Smooth muscle cell (in vitro differentiated cells): Measurements from ENCODE around the gene NOPCHAP1. TPM values are rescaled to one million over a fixed set of nuclear protein-coding genes. Genes with fewer than 3 reads are reported as not detected.

Experiments
- DNase-seq: peaks from one replicate; lab custom pipeline; 2025; ENCODE audit not compliant: unreplicated experiment; lab: John Stamatoyannopoulos, UW
- H2AFZ ChIP-seq: fragments of 200-600 bp; sonication (generic); 2 replicates; pipeline ENCODE4 v1.6.0; 2016; ENCODE audit warnings: antibody characterized with exemption, low read depth, mild to moderate bottlenecking
- H3F3A ChIP-seq: fragments of 200-600 bp; sonication (generic); 2 replicates; pipeline ENCODE4 v1.6.0; 2017; ENCODE audit warnings: antibody characterized with exemption, low read depth
- H3K27ac ChIP-seq: fragments of 200-600 bp; sonication (generic); 2 replicates; pipeline ENCODE4 v1.5.1; 2016; ENCODE audit warnings: low read depth, mild to moderate bottlenecking
- H3K27me3 ChIP-seq: fragments of 200-600 bp; sonication (generic); 2 replicates; pipeline ENCODE4 v1.6.1; 2016; ENCODE audit warnings: low read depth, mild to moderate bottlenecking
- H3K36me3 ChIP-seq: fragments of 200-600 bp; sonication (generic); 2 replicates; pipeline ENCODE4 v1.5.1; 2016; ENCODE audit warnings: low read depth
- H3K4me1 ChIP-seq: fragments of 200-600 bp; sonication (generic); 2 replicates; pipeline ENCODE4 v1.5.1; 2016; ENCODE audit warnings: low read depth
- H3K4me2 ChIP-seq: fragments of 200-600 bp; sonication (generic); 2 replicates; pipeline ENCODE4 v1.6.0; 2016; ENCODE audit warnings: mild to moderate bottlenecking
- H3K4me3 ChIP-seq: fragments of 200-600 bp; sonication (generic); 2 replicates; pipeline ENCODE4 v1.5.1; 2016; ENCODE audit warnings: mild to moderate bottlenecking
- H3K79me2 ChIP-seq: fragments of 200-600 bp; sonication (generic); 2 replicates; pipeline ENCODE4 v1.6.0; 2016; ENCODE audit warnings: low read depth, mild to moderate bottlenecking
- H3K9ac ChIP-seq: fragments of 200-600 bp; sonication (generic); 2 replicates; pipeline ENCODE4 v1.6.0; 2016; ENCODE audit warnings: low read depth
- H3K9me3 ChIP-seq: fragments of 200-600 bp; sonication (generic); replicated peaks from 2 replicates; pipeline ENCODE4 v1.5.1; 2016; ENCODE audit warnings: low read depth
- H4K20me1 ChIP-seq: fragments of 200-600 bp; sonication (generic); 2 replicates; pipeline ENCODE4 v1.6.0; 2016; ENCODE audit warnings: low read depth
- CTCF ChIP-seq: fragments of 200-600 bp; sonication (generic); IDR thresholded peaks from 2 replicates; pipeline ENCODE4 v1.5.1; 2017; ENCODE audit warnings: borderline replicate concordance, mild to moderate bottlenecking, antibody characterized with exemption; ENCODE audit not compliant: insufficient read depth, poor library complexity, severe bottlenecking
- WGBS: methylation state at CpG from one replicate; pipeline ENCODE4 v1.1.7; 2016; ENCODE audit warnings: low lambda C conversion rate; 5-methylcytosine and 5-hydroxymethylcytosine counted together
- polyA plus RNA-seq: library from polyadenylated mRNA; unstranded; fragments of >200 nt; fragmentation: Nextera tagmentation; extraction: Ambion mirVana; gene quantifications from 2 replicates; pipeline ENCODE4 v1.2.1, GENCODE V29; 2016
- total RNA-seq: library from RNA; depleted of rRNA; stranded (reverse); fragments of >200 nt; gene quantifications from 2 replicates; pipeline ENCODE4 v1.2.3, GENCODE V29; 2014

NOPCHAP1 gene
- total and polyA plus RNA-seq, 2 experiments from 2014 or later, result 8.1 to 17.4 TPM

GRCh38 chr12:104998423-104999346 is 12.6 kb downstream of the NOPCHAP1 start:
- Histone ChIP-seq H3K27ac (no peak overlapping the region), H3K36me3 (peaks cover 8% of the 10 kb centered on the region), H3K27me3 (no peaks in the 10 kb centered on the region), H3K79me2 (no peaks in the 10 kb centered on the region), H3K9me3 (no peaks in the 10 kb centered on the region), H3K4me1 (no peaks in the 10 kb centered on the region), H3K4me3 (no peak overlapping the region), H4K20me1 (no peaks in the 10 kb centered on the region), H2AFZ (no peak overlapping the region), H3K4me2 (no peak overlapping the region), H3F3A (no peaks in the 10 kb centered on the region), H3K9ac (no peak overlapping the region)
- 98% methylated on average over 15 of the region's 15 CpGs for WGBS
- DNase-seq, result no peak
- no peak for TF ChIP-seq CTCF

- H3K9ac ChIP-seq, result no peak overlapping the region
- H3K79me2 ChIP-seq, result no peaks in the 10 kb centered on the region
- H4K20me1 ChIP-seq, result no peaks in the 10 kb centered on the region
- no peak overlapping the region for H3K4me3 ChIP-seq
- H3K4me1 ChIP-seq, result no peaks in the 10 kb centered on the region
- DNase-seq, result no peak
- no peaks in the 10 kb centered on the region for H3F3A ChIP-seq
- H2AFZ ChIP-seq, result no peak overlapping the region
- no peaks in the 10 kb centered on the region for H3K27me3 ChIP-seq
- WGBS, result 73% methylated on average over 7 of the region's 7 CpGs
- H3K4me2 ChIP-seq, result no peak overlapping the region
- H3K9me3 ChIP-seq, result no peaks in the 10 kb centered on the region
- no peak overlapping the region for H3K27ac ChIP-seq
- TF ChIP-seq CTCF, result no peak
- peaks cover 7% of the 10 kb centered on the region for H3K36me3 ChIP-seq
Observed at GRCh38 chr12:104999347-104999685, 13.2 kb downstream of the NOPCHAP1 start.

- Histone ChIP-seq H3K9me3 (no peaks in the 10 kb centered on the region), H3F3A (no peaks in the 10 kb centered on the region), H3K27me3 (no peaks in the 10 kb centered on the region), H2AFZ (no peak overlapping the region), H3K27ac (no peak overlapping the region), H3K79me2 (no peaks in the 10 kb centered on the region), H3K9ac (no peak overlapping the region), H3K4me2 (no peak overlapping the region), H3K4me3 (no peak overlapping the region), H4K20me1 (no peaks in the 10 kb centered on the region), H3K4me1 (no peaks in the 10 kb centered on the region), H3K36me3 (no peaks in the 10 kb centered on the region)
- DNase-seq, result no peak
- no peak for TF ChIP-seq CTCF
Observed at GRCh38 chr12:105001476-105001875, 15.4 kb downstream of the NOPCHAP1 start.

GRCh38 chr12:105013892-105014291 is 27.8 kb downstream of the NOPCHAP1 start:
- Histone ChIP-seq H3K9ac (no peak overlapping the region), H4K20me1 (no peaks in the 10 kb centered on the region), H3K4me3 (no peak overlapping the region), H3K79me2 (no peaks in the 10 kb centered on the region), H3K36me3 (peaks cover 12% of the 10 kb centered on the region), H3K4me1 (no peaks in the 10 kb centered on the region), H3K4me2 (no peak overlapping the region), H3K27ac (no peak overlapping the region), H3K9me3 (no peaks in the 10 kb centered on the region), H2AFZ (no peak overlapping the region), H3K27me3 (no peaks in the 10 kb centered on the region), H3F3A (no peaks in the 10 kb centered on the region)
- DNase-seq, result no peak
- TF ChIP-seq CTCF, result no peak
- WGBS, result 83% methylated on average over 9 of the region's 9 CpGs
